GM18517 (cell line): ENCODE results near the gene RNF220.

Source experiments
- ATAC-seq: cut with Tn5 transposase; IDR thresholded peaks from one replicate; pipeline ENCODE4 v1.9.1; 2021; ENCODE audit warnings: mild to moderate bottlenecking, moderate library complexity; ENCODE audit not compliant: unreplicated experiment

The RNF220 gene

GRCh38 chr1:44406737-44407429 lies 1.8 kb downstream of the RNF220 start:
- no peak for ATAC-seq

- ATAC-seq, result no peak
Observed at GRCh38 chr1:44407430-44408211, 2.6 kb downstream of the RNF220 start.

- no peak for ATAC-seq
Observed at GRCh38 chr1:44408212-44408582, 3.1 kb downstream of the RNF220 start.

- ATAC-seq, result no peak
Observed at GRCh38 chr1:44408632-44409602, 3.9 kb downstream of the RNF220 start.

GRCh38 chr1:44409757-44410156 lies 4.7 kb downstream of the RNF220 start:
- ATAC-seq, result no peak

GRCh38 chr1:44411861-44412260 lies 6.8 kb downstream of the RNF220 start:
- ATAC-seq, result no peak

- ATAC-seq, result no peak
Observed at GRCh38 chr1:44412601-44413000, 7.5 kb downstream of the RNF220 start.

- no peak for ATAC-seq
Observed at GRCh38 chr1:44413740-44414139, 8.7 kb downstream of the RNF220 start.

- no peak for ATAC-seq
Observed at GRCh38 chr1:44415013-44415412, 10.0 kb downstream of the RNF220 start.

GRCh38 chr1:44416408-44416807 lies 11.4 kb downstream of the RNF220 start:
- no peak for ATAC-seq

- no peak for ATAC-seq
Observed at GRCh38 chr1:44417351-44418021, 12.4 kb downstream of the RNF220 start.

- ATAC-seq, result no peak
Observed at GRCh38 chr1:44418022-44418673, 13.1 kb downstream of the RNF220 start.

- no peak for ATAC-seq
Observed at GRCh38 chr1:44419901-44420300, 14.8 kb downstream of the RNF220 start.

GRCh38 chr1:44420535-44420934 lies 15.5 kb downstream of the RNF220 start:
- ATAC-seq, result no peak

GRCh38 chr1:44421446-44421884 lies 16.4 kb downstream of the RNF220 start:
- ATAC-seq, result no peak

- ATAC-seq, result no peak
Observed at GRCh38 chr1:44422161-44422560, 17.1 kb downstream of the RNF220 start.

GRCh38 chr1:44423591-44424537 lies 18.8 kb downstream of the RNF220 start:
- ATAC-seq, result no peak

GRCh38 chr1:44424747-44425146 lies 19.7 kb downstream of the RNF220 start:
- ATAC-seq, result no peak
